ENCODE measurements around the gene FHIP2A.
"Not testable (repeated sequence)": the region's sequence is repeated elsewhere in the genome, so short reads cannot be mapped to it uniquely, and the experiment has no call there.

FHIP2A gene

GRCh38 chr10:114821293-114821914 is at the start of gene FHIP2A:
FHIP2A (plus strand) TSS chr10:114821780; CDS start chr10:114822079, 299 bp downstream.
- peak; percentile 36 for TF ChIP-seq CTCF (conservative IDR thresholded peaks at IDR 0.05; ENCODE audit: low read depth, low read length)
- H3K4me3 ChIP-seq (ENCODE audit: low read depth, low read length), result peak within 1 kb of the TSS; percentile 84

GRCh38 chr10:114772496-114773196 is 48.9 kb upstream of the FHIP2A start:
- no peak for TF ChIP-seq CTCF (conservative IDR thresholded peaks at IDR 0.05; ENCODE audit: low read depth, low read length)
- peak; percentile 21 for DNase-seq (ENCODE audit: low read depth)

More at GRCh38 chr10:114821293-114821914, at the start of gene FHIP2A:
- peak; percentile 75 for DNase-seq (ENCODE audit: low read depth)

GRCh38 chr10:114773197-114773532 is 48.4 kb upstream of the FHIP2A start:
- H3K4me3 ChIP-seq (ENCODE audit: low read depth, low read length), result no peak overlapping the region
- DNase-seq (ENCODE audit: low read depth), result no peak
- no peak for TF ChIP-seq CTCF (conservative IDR thresholded peaks at IDR 0.05; ENCODE audit: low read depth, low read length)

More at GRCh38 chr10:114772496-114773196, 48.9 kb upstream of the FHIP2A start:
- no peak overlapping the region for H3K4me3 ChIP-seq (ENCODE audit: low read depth, low read length)

GRCh38 chr10:114775082-114775481 is 46.5 kb upstream of the FHIP2A start:
- not testable (repeated sequence) for DNase-seq (ENCODE audit: low read depth); H3K4me3 ChIP-seq (ENCODE audit: low read depth, low read length)

GRCh38 chr10:114777415-114777814 is 44.2 kb upstream of the FHIP2A start:
- no peak for TF ChIP-seq CTCF (conservative IDR thresholded peaks at IDR 0.05; ENCODE audit: low read depth, low read length)
- DNase-seq (ENCODE audit: low read depth), result no peak
- H3K4me3 ChIP-seq (ENCODE audit: low read depth, low read length), result no peak overlapping the region

- H3K4me3 ChIP-seq (ENCODE audit: low read depth, low read length), result no peak overlapping the region
- DNase-seq (ENCODE audit: low read depth), result peak; percentile 78
- TF ChIP-seq CTCF (conservative IDR thresholded peaks at IDR 0.05; ENCODE audit: low read depth, low read length), result no peak
Measured at GRCh38 chr10:114779803-114780576, 41.6 kb upstream of the FHIP2A start.

GRCh38 chr10:114780577-114781184 is 40.9 kb upstream of the FHIP2A start:
- DNase-seq (ENCODE audit: low read depth), result no peak
- TF ChIP-seq CTCF (conservative IDR thresholded peaks at IDR 0.05; ENCODE audit: low read depth, low read length), result no peak
- no peak overlapping the region for H3K4me3 ChIP-seq (ENCODE audit: low read depth, low read length)
